K562 (cell line): ENCODE measurements around the gene FARP1. TPM values are rescaled to one million over a fixed set of nuclear protein-coding genes. Genes with fewer than 3 reads are reported as not detected.

ENCODE experiments used
- CSDE1 ChIP-seq, 2 experiments: fragments of 450-650 bp; IDR thresholded peaks; 2 replicates each; pipeline ENCODE4 v1.6.1; 2016; ENCODE audit warnings: mild to moderate bottlenecking in 1 of 2
- ESRRB ChIP-seq: fragments of 250-450 bp; sonication (Bioruptor Pico); IDR thresholded peaks from 2 replicates; pipeline ENCODE4 v1.5.0; 2020; ENCODE audit warnings: mild to moderate bottlenecking, moderate library complexity, borderline replicate concordance
- HEY1 ChIP-seq: fragments of 250-450 bp; sonication (Bioruptor Pico); IDR thresholded peaks from 2 replicates; pipeline ENCODE4 v1.5.0; 2020; ENCODE audit warnings: mild to moderate bottlenecking, moderate library complexity, borderline replicate concordance
- IRF2 ChIP-seq: sonication (generic); formaldehyde crosslinking; IDR thresholded peaks from 2 replicates; pipeline ENCODE4 v1.8.1; 2022; ENCODE audit warnings: mild to moderate bottlenecking, missing genetic modification reagents
- KLF6 ChIP-seq: fragments of 250-450 bp; sonication (Bioruptor Pico); IDR thresholded peaks from 2 replicates; pipeline ENCODE4 v1.4.0; 2020; ENCODE audit warnings: mild to moderate bottlenecking, moderate library complexity, borderline replicate concordance
- MIER1 ChIP-seq: fragments of 450-650 bp; IDR thresholded peaks from 2 replicates; pipeline ENCODE4 v1.6.1; 2016; ENCODE audit warnings: antibody characterized with exemption, mild to moderate bottlenecking, low read depth
- MITF ChIP-seq: IDR thresholded peaks from 2 replicates; pipeline ENCODE4 v1.6.1; 2014; ENCODE audit warnings: antibody characterized with exemption
- NEUROD1 ChIP-seq: fragments of 150-350 bp; IDR thresholded peaks from 2 replicates; pipeline ENCODE4 v1.6.1; 2014; ENCODE audit warnings: borderline replicate concordance, low read length, low read depth; ENCODE audit not compliant: partially characterized antibody
- PKNOX1 ChIP-seq: fragments of 450-650 bp; IDR thresholded peaks from 2 replicates; pipeline ENCODE4 v1.6.1; 2016
- PTRF ChIP-seq: fragments of 450-650 bp; IDR thresholded peaks from 2 replicates; pipeline ENCODE4 v1.6.1; 2016; ENCODE audit warnings: mild to moderate bottlenecking, missing genetic modification characterization, missing compliant biosample characterization
- PURB ChIP-seq: sonication (generic); formaldehyde crosslinking; IDR thresholded peaks from 2 replicates; pipeline ENCODE4 v1.9.0; 2021; ENCODE audit warnings: low read depth, mild to moderate bottlenecking, missing genetic modification reagents
- SMC3 ChIP-seq: conservative IDR thresholded peaks from 2 replicates; pipeline ENCODE4 v1.6.1; 2011; ENCODE audit warnings: low read depth, low read length, improper control_type of control experiment; ENCODE audit not compliant: insufficient read depth
- ZBTB8A ChIP-seq: fragments of 450-650 bp; IDR thresholded peaks from 2 replicates; pipeline ENCODE4 v1.6.1; 2018; ENCODE audit warnings: mild to moderate bottlenecking, moderate library complexity; ENCODE audit not compliant: partially characterized antibody
- ZNF232 ChIP-seq: sonication (generic); formaldehyde crosslinking; IDR thresholded peaks from 2 replicates; pipeline ENCODE4 v1.8.0; 2022; ENCODE audit warnings: mild to moderate bottlenecking, missing genetic modification reagents
- ZNF316 ChIP-seq: fragments of 450-650 bp; IDR thresholded peaks from 2 replicates; pipeline ENCODE4 v1.6.1; 2016
- ZNF57 ChIP-seq: fragments of 450-650 bp; formaldehyde crosslinking; IDR thresholded peaks from 2 replicates; pipeline ENCODE4 v1.4.0; 2020; ENCODE audit warnings: mild to moderate bottlenecking, moderate library complexity
- ZNF785 ChIP-seq: fragments of 250-450 bp; sonication (Bioruptor Pico); IDR thresholded peaks from 2 replicates; pipeline ENCODE4 v1.4.0; 2020; ENCODE audit warnings: mild to moderate bottlenecking
- polyA plus RNA-seq, 8 experiments: library from polyadenylated mRNA; depleted of rRNA in 4 of 8; stranded (reverse) in 5 of 8; unstranded in 3 of 8; fragments of >200 nt; fragmentation: Nextera tagmentation in 2 of 8; fragmentation: Illumina TruSeq in 1 of 8; extraction: Ambion mirVana in 2 of 8; extraction: Trizol in 1 of 8; gene quantifications; 2 replicates each; pipeline versions ENCODE4 v1.2.1 to v1.2.3, GENCODE V29; 2011 to 2014; ENCODE audit warnings: inconsistent platforms in 1 of 8, missing spikeins in 1 of 8
- total RNA-seq, 7 experiments: library from RNA; depleted of rRNA in 6 of 7; stranded (reverse); fragments of >200 nt in 6 of 7; fragmentation: Illumina TruSeq in 2 of 7; extraction: Trizol in 2 of 7; gene quantifications; 2 replicates each; pipeline versions ENCODE4 v1.2.1 to v1.2.3, GENCODE V29; 2011 to 2021; ENCODE audit warnings: low replicate concordance in 1 of 7

The FARP1 gene
- total and polyA plus RNA-seq, 9 of the 15 experiments (the other 6 are each of a cell fraction or from before 2014, with no cell fraction given): 0.03 to 0.29 (median 0.05) TPM; not detected in 3

GRCh38 chr13:98253526-98253925 is 110.6 kb downstream of the FARP1 start (continued):
- no peak for TF ChIP-seq ZNF316
- TF ChIP-seq PURB (CRISPR knock-in tag): no peak
- no peak for TF ChIP-seq PKNOX1
- no peak for TF ChIP-seq SMC3
- no peak for TF ChIP-seq NEUROD1
- no peak for TF ChIP-seq ZNF232 (CRISPR knock-in tag)
- TF ChIP-seq IRF2 (CRISPR knock-in tag): no peak
- TF ChIP-seq ZNF57: no peak
- no peak for TF ChIP-seq ESRRB (CRISPR knock-in tag)
- TF ChIP-seq MIER1: no peak
- TF ChIP-seq HEY1 (CRISPR knock-in tag): no peak
- TF ChIP-seq ZBTB8A: no peak
- no peak for TF ChIP-seq PTRF (tag)
- TF ChIP-seq CSDE1 (IDR thresholded peaks at IDR 0.05): no peak
- no peak for TF ChIP-seq KLF6 (CRISPR knock-in tag)
- TF ChIP-seq ZNF785 (CRISPR knock-in tag): no peak
- TF ChIP-seq MITF: no peak
